DMS79 (cell line): ENCODE measurements around the gene IQSEC3.
"Not testable (repeated sequence)": the region's sequence is repeated elsewhere in the genome, so short reads cannot be mapped to it uniquely, and the experiment has no call there.

Experiments
- DNase-seq: peaks from one replicate; lab custom pipeline; 2025; lab: John Stamatoyannopoulos, UW

Gene IQSEC3

DNA sequence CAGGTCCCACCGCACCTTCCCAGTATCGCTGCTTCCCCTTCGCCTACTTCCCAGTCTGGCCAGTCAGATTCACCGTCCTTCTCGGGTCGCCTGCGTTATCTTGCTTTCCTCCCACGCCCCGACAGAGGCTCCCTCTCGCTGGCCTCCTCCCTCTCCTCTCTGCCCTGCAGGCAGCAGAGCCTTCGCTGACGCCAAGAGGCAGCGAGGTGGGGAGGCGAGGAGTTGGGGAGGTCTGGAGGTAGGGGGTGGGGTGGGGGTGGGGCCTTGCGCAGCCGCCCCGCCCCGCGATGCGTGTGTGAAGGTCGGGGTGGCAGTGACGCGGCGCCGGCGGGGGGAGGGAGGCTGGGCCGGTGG lies at the start of gene IQSEC3:
Gene IQSEC3, plus strand, starts transcription at position 340 of the 354 bp plus-strand sequence. CDS start 116 bp downstream, outside the sequence.
- DNase-seq: not testable (repeated sequence)

DNA sequence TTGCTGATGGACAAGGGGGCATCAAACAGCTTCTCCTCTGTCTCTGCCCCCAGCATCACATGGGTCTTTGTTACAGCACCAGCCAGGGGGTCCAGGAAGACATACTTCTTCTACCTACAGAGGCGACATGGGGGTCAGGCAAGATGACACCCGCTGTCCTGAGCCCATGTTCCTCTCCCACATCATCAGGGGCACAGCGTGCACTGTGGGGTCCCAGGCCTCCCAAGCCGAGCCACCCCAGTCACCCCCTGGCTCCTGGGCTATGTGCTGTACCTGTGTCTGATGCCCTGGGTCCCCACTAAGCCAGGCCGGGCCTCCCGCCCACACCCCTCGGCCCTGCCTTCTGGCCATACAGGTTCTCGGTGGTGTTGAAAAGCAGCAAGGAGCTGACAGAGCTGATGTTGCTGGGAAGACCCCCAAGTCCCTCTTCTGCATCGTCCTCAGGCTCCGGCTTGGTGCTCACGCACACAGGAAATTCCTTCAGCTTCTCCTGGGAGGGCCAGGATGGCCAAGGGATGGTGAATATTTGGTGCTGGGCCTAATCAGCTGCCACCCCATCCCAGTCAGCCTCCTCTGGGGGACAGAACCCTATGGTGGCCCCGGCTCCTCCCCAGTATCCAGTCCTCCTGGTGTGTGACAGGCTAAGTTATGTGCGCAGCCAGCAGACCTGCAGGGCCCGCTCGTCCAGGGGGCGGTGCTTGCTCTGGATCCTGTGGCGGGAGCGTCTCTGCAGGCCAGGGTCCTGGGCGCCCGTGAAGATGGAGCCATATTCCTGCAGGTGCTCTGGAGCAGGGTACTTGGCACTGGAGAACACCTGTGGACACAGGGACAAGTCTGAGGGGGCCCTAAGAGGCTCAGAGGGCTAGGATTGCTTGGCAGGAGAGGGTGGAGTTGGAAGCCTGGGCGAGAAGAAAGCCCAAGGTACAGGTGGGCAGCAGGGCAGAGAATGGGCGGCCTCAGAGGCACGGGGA lies 48.9 kb upstream of the IQSEC3 start:
- not testable (repeated sequence) for DNase-seq

DNA sequence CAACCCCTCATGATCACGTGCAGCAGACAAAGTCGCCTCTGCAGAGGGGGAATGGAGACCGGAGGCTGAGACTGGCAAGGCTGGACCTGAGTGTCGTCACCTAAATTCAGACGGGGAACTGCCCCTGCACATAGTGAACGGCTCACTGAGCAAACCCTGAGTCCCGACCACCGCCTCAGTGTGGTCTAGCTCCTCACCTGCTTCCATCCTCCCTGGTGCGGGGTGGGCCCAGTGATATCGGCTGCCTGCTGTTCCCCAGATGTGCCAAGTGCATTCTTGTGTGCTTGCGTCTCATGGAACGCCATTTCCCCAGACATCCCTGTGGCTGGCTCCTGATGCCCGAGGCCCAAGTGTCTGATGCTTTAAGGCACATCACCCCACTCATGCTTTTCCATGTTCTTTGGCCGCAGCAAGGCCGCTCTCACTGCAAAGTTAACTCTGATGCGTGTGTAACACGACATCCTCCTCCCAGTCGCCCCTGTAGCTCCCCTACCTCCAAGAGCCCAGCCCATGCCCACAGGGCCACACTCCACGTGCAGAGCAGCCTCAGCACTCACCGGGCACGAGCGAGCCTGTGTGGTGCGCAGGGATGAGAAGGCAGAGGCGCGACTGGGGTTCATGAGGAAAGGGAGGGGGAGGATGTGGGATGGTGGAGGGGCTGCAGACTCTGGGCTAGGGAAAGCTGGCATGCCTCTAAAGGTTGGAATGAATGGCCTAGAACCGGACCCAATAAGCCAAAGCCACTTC lies 47.6 kb upstream of the IQSEC3 start:
- not testable (repeated sequence) for DNase-seq

DNA sequence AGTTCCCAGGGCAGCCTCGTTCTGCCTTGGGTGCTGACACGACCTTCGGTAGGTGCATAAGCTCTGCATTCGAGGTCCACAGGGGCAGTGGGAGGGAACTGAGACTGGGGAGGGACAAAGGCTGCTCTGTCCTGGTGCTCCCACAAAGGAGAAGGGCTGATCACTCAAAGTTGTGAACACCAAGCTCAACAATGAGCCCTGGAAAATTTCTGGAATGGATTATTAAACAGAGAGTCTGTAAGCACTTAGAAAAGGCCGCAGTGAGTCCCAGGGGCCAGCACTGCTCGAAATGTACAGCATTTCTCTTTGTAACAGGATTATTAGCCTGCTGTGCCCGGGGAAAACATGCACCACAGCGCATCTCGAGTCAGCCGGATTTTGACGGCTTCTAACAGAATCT lies 46.7 kb upstream of the IQSEC3 start:
- DNase-seq: not testable (repeated sequence)

DNA sequence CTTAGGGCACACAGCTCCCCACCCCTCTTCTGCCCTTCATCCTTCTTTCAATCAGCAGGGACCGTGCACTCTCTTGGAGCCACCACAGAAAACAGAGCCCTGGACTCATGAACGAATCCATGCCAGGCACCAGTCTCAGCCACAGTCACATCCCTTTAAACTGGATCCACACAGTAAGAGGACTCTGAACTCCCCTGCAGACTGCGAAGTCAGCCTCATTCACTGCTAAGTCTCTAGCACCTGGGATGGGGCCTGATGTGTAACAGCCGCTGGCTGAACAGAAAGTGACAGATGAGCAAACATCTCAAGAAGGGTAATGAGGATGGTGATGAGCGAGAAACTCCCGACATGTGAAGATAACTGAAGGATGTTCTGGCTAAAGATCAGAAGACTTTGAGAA lies 45.8 kb upstream of the IQSEC3 start:
- no peak for DNase-seq

DNA sequence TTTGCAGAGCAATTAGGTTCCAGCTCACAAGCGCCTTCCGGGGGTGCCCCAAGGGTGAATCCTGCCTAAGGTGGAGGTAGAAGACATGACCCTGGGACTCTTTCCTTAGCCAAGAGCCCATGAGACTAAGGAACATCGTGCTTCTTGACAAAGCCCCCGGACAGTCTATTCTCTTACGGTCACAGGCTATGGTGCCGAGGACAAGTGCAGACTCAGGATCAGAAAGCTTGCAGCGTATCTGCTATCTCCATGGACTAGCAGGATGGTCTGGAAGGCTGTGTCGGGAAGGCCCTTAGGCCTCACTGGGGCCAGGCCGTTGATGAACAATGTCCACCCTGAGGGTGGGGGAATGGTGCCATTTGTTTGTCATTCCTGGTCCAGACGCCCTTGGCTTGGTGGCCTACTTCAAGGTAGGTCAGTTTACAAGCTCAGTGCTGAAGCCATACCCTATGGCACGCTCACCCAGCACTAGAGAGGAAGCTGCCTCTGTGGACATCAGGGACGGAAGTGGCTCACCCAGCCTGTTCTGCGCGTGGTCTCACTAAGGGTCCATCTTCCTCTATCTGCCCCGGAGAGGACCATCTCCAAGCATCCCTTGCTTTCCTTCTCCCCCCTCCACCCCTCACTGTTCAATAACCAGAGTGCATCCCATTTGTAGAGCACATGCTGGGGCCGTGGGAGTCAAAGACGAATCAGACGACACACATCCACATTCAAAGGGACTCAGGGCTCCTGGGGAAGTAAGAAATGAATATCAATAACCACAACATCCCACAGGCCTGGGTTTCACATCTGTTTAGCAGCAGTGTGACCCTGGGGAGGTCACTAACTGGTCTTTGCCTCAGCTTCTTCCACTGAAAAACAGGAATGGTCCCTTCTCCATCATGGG lies 45.0 kb upstream of the IQSEC3 start:
- no peak for DNase-seq

DNA sequence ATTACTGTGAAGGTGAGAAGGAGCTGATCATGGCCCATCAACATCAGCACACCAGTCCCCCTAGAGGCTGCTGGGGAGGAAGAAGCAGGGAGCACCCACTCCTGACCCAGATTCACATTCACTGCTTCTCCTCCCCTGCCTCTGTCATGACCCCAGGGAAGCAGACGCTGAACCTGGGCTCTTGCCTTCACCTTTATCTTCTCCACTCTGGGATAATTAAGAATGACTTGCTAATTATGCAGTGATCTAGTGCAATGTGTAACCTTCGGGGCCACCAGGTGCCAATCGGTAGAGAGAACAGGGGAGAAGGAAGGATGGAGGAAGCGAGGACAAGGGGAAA lies 44.4 kb upstream of the IQSEC3 start:
- DNase-seq: no peak

DNA sequence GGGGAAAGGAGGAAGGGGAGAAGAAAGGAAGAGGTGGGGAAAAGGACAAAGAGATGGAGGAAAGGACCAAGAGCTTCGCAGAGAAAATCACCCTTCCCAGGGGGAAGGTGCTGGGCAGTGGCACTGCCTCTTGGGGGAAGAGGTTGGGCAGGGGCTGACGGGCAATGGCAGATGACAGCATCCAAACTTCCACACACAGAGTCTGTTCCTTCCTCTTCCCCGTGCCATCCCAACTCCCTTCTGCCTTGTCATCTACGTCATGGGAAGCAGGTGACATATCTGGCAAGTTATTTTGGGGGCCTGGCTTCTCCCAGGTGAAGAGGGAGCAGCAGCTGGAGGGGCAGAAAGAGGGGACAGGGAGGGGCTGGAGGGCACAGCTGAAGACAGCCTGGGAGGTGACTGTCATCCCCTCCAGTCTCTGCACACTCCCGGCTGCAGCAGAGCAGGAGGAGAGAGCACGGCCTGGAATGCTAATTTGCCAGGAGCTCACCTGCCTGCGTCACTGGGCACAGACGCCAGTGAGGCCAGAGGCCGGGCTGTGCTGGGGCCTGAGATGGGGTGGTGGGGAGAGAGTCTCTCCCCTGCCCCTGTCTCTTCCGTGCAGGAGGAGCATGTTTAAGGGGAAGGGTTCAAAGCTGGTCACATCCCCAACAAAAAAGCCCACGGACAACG lies 43.9 kb upstream of the IQSEC3 start:
- DNase-seq: no peak

DNA sequence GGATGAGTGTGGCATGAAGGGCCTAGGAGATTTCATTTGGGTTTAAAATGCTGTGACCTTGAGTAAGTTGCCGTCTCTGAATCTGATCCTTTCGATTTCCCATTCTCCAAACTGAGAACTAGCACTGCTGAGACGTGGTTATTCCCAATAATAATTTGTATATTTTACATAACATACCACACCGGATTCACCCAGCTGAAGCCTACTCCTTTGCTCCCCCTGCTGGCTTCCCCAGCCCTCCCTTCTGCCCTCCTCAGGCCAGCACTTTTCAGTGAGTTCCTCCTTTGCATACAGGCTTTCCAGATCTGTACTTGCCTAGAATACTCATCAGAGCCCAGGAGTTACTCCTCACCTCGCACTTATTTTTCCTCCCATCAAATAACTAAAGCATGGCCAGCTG lies 38.7 kb upstream of the IQSEC3 start:
- not testable (repeated sequence) for DNase-seq

DNA sequence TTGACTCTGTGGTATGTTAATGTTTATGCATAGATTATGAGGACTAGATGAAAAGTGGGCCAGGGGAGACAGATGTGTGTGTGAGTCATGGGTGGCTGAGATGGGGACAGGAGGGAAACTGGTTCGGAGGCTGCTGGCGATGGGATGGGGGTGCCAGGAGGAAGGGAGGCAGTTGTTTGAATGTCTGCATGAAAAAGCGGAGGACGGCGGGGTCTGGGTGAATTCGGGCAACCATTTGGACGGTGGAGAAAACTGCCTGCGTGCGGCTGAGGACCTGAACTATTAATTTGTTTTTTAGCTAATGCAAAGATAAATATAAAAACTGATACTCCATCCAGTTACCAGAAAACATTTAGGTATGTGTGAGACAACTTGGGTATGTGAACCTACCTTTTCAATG lies 27.8 kb upstream of the IQSEC3 start:
- not testable (repeated sequence) for DNase-seq

DNA sequence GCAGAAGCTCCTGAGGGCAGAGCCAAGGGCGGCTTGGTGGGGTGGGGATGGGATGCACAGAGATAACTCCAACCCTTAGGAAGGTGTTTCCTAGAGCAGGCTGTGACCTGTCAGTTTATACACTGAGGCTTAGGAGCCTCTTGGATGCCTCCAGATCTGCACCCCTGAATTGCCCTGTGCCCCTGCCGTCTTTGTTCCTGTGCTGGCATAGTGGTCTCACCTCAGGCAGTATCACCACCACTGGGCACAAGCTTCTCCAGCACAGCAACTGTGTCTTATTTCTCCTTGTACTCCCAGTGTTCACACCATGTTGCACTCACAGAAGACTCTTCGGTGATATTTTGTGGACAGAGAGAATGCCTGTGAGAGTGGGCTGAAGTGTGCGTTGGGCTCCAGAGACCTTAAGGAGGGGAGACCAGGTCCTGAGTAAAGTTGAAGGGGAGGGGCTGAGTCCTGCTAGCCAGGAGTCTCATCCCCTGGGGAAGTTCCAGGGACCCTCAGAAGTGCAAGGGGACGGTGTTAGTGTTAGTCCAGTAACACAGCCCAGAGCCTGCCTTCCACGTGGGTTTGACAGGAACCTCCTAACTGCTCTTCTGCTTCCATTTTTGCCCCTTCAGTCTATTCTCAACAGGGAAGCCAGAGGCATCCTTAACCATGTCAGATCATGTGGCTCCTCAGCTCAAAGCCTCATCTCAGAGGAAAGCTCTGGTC lies 26.9 kb upstream of the IQSEC3 start:
- DNase-seq: not testable (repeated sequence)

DNA sequence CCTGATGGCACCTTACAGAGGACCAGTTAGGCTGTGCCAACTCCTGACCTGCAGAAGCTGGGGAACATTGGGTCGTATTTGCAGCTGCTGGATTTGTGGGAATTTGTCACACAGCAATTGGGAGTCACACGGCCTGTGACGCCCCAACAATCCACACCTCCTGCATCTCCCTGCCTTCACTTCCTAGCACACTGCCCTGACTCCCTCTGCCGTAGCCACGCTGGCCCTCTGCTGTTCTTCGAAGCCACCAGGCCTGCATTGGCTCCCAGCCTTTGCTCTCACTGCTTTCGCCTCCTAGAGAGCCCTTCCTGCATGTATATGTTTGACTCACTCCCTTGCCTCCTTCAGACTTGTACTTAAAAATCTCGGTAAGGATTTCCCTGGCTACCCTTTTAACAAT lies 22.2 kb upstream of the IQSEC3 start:
- not testable (repeated sequence) for DNase-seq

DNA sequence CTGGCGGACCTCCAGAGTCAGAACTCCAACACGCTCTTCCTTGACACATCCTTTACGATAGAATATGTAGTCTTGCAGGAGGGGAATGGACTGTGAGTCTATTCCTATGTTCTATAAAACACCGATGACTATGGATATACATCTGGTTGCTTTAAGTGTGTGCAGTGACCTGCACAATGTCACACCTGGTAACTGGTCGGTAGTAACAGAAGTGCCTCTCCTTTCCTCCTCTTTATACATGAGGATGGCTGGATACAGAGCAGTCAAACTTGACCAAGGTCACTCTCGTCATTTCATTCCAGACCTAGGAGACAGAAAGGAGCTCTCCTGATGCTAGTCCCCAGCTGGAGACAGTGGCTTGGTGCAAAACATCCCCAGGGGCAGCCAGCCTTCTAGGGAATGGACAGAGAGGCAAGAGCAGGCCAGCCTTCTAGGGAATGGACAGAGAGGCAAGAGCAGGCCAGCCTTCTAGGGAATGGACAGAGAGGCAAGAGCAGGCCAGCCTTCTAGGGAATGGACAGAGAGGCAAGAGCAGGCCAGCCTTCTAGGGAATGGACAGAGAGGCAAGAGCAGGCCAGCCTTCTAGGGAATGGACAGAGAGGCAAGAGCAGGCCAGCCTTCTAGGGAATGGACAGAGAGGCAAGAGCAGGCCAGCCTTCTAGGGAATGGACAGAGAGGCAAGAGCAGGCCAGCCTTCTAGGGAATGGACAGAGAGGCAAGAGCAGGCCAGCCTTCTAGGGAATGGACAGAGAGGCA lies 21.2 kb upstream of the IQSEC3 start:
- not testable (repeated sequence) for DNase-seq

DNA sequence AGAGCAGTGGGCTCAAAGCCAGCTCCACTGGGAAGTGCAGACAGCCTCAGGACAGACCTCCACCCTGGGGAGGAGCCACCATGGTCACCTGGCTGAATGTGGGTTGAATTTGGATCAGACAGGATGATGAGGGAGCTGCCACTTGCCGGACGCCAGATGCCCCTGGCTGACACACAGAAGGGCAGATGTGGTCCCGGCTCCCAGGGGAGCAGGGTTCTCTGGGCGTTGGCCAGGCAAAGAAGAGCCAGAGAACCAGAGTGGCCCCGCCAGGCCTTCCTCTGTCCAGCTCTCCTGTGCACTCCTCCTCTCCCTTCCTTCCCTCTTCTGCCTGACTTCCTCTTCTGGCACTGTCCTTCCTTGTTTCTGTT lies 20.6 kb upstream of the IQSEC3 start:
- DNase-seq: not testable (repeated sequence)

DNA sequence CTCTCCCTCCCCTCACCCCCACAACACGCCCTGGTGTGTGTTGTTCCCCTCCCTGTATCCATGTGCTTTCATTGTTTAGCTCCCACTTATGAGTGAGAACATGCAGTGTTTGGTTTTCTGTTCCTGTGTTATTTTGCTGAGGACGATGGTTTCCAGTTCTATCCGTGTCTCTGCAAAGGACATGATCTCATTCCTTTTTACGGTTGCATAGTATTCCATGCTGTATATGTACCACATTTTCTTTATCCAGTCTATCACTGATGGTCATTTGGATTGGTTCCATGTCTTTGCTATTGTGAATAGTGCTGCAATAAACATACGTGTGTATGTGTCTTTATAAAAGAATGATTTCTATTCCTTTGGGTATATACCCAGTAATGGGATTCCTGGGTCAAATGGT lies 20.0 kb upstream of the IQSEC3 start:
- not testable (repeated sequence) for DNase-seq

DNA sequence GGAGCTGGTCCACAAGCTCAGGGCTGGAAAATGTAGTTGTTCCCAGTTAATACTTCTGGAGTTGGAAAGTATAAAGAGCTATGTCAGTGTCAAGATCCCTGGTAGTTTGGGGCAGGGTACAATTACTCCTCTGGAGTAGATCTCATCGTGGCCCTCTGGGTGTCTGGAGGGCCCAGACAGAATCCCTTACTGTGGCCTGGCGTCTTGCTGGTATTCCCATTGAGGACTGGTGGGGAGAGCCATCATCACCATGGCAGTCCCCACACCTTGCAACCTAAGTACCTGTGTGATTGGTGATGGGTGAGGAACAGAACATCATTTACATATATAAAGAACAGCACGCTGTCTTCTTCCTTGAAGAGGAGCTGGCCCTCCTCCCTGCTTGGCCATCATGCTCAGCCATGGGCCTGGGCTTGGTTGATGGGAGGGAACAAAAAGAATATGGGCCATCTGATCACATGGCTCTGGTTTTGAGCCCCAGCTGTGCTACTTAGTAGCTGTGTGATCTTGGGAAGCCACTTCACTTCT lies 18.8 kb upstream of the IQSEC3 start:
- DNase-seq: not testable (repeated sequence)

DNA sequence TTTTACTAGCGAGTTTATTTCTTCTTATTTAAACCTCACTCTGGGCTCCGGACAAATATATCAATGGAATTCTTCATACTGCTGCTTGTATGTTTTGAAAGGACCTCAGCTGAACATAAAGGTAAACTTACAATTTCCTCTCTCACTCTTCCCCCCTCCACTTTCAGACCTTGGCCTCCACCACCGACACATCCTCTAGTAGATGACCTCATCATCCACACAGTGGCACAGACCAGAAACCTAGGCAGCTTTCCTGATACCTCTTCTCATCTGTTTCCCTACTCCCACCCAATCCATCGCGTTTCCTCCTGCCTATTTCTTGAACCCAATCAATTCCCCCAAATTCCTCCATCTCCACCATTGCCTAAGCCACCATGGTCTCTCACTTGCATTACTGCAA lies 17.4 kb upstream of the IQSEC3 start:
- DNase-seq: not testable (repeated sequence)

DNA sequence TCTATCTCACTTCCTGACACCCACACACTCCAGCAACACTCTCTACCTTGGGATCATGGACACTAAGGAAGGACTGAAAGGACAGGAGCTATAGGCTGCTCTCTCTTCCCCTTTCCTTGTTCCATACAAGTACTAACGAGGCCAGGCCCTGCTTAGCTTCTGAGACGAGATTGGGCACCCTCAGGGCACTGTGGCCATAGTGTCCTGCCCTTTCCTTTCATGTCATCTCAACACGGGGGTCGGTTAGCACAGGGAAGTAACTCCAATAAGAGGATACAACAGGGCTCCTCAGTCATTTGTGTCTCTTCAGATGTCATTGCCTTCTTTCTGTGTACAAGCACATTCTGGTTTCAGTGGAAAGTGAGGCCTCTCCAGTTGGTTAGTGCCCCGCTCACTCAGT lies 15.5 kb upstream of the IQSEC3 start:
- DNase-seq: not testable (repeated sequence)

DNA sequence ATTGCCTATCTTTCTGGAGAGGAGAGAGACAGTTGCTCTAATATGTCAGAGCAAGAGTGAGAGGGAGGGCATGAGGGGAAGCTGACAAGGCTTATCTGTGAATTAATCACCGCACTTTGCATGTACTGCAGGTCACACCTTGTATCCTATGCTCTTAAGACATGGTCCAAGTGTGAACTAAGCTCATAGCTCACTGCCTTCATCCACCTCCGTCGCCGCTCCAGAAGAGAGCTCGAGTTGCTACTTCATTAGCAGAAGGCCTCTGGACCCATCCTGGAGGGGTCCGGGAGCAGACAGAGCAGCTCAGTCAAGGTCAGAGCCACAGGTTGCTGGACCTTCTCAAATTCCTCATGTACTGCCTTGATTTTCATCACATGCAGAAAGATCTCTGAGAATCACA lies 14.6 kb upstream of the IQSEC3 start:
- DNase-seq: not testable (repeated sequence)
